DND-41 (cell line): Measurements from ENCODE around the gene CD72.

Source experiments
- ATAC-seq: fragments of 200-7000 bp; cut with Tn5 transposase; 3 replicates; pipeline ENCODE4 v1.9.1; 2021; ENCODE audit warnings: low read depth; ENCODE audit not compliant: insufficient read depth
- DNase-seq: peaks from one replicate; pipeline ENCODE4 v3.0.0-alpha.2; 2020
- H2AFZ ChIP-seq: 2 replicates; pipeline ENCODE4 v1.6.0; 2012; ENCODE audit warnings: low read depth, low read length
- H3K27ac ChIP-seq: 2 replicates; pipeline ENCODE4 v1.5.1; 2012; ENCODE audit warnings: low read length, inconsistent platforms
- H3K27me3 ChIP-seq: fragments of 200-600 bp; sonication (generic); 2 replicates; pipeline ENCODE4 v1.6.0; 2012; ENCODE audit warnings: low read length, mild to moderate bottlenecking, inconsistent platforms; ENCODE audit not compliant: insufficient read depth, poor library complexity
- H3K36me3 ChIP-seq: 2 replicates; pipeline ENCODE4 v1.5.1; 2012; ENCODE audit warnings: low read length, inconsistent platforms; ENCODE audit not compliant: insufficient read depth
- H3K4me1 ChIP-seq: 2 replicates; pipeline ENCODE4 v1.5.1; 2012; ENCODE audit warnings: mild to moderate bottlenecking, low read length; ENCODE audit not compliant: insufficient read depth
- H3K4me2 ChIP-seq: 2 replicates; pipeline ENCODE4 v1.6.0; 2012; ENCODE audit warnings: mild to moderate bottlenecking, moderate library complexity, low read length, inconsistent platforms; ENCODE audit not compliant: insufficient read depth
- H3K4me3 ChIP-seq, 2 experiments: fragments of 200-600 bp in 1 of 2; shearing (Covaris generic) in 1 of 2; 2 replicates each; pipeline ENCODE4 v1.5.1; 2012 to 2016; ENCODE audit warnings: inconsistent platforms in 2 of 2, low read length in 2 of 2, mild to moderate bottlenecking in 2 of 2, low read depth in 1 of 2, moderate library complexity in 1 of 2
- H3K79me2 ChIP-seq: 2 replicates; pipeline ENCODE4 v1.6.0; 2012; ENCODE audit warnings: low read length, inconsistent platforms; ENCODE audit not compliant: insufficient read depth
- H3K9ac ChIP-seq: 2 replicates; pipeline ENCODE4 v1.6.0; 2012; ENCODE audit warnings: low read depth, mild to moderate bottlenecking, inconsistent platforms, low read length, moderate library complexity
- H3K9me3 ChIP-seq: 2 replicates; pipeline ENCODE4 v1.5.1; 2012; ENCODE audit warnings: low read length, moderate library complexity, mild to moderate bottlenecking, inconsistent platforms; ENCODE audit not compliant: insufficient read depth, severe bottlenecking
- H4K20me1 ChIP-seq: 2 replicates; pipeline ENCODE4 v1.6.0; 2012; ENCODE audit warnings: low read length; ENCODE audit not compliant: insufficient read depth
- EZH2 ChIP-seq: IDR thresholded peaks from 3 replicates; pipeline ENCODE4 v1.6.1; 2012; ENCODE audit warnings: borderline replicate concordance, low read depth, mild to moderate bottlenecking, moderate library complexity, low read length, inconsistent platforms; ENCODE audit not compliant: severe bottlenecking
- TF ChIP-seq, protein P1 (sequence below): IDR thresholded peaks from 2 replicates; pipeline ENCODE4 v1.5.1; 2012; ENCODE audit warnings: borderline replicate concordance, low read length, moderate library complexity, mild to moderate bottlenecking; ENCODE audit not compliant: poor library complexity, severe bottlenecking; ENCODE audit errors: extremely low read depth

CD72 gene

DNA sequence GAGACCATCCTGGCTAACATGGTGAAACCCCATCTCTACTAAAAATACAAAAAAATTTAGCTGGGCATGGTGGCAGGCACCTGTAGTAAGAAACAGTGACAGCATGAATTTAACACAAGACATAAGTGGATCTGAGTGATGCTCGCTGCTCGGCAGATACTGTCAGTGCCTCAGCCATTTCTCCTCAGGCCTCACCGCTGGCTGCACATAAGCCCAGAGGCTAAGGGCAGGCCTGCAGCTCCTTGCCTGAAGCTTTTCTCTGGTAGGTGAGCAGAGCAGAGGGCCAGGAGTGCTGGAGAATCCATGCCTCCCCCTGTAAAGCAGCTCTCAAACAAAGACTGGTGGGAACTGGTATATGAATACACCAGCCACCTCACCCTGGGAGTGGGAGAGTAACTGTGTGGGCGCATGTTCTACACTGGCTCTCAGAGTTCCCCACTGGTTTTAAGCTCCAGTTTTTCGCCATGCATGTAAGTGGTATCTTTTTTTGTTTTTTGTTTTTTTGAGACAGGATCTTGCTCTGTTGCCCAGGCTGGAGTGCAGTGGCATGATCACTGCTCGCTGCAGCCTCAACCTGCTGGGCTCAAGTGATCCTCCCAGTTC is 10.3 kb upstream of the CD72 start:
- Histone ChIP-seq H4K20me1 (no peaks in the 10 kb centered on the region), H2AFZ (no peak overlapping the region), H3K27ac (no peak overlapping the region), H3K36me3 (no peaks in the 10 kb centered on the region), H3K79me2 (no peaks in the 10 kb centered on the region), H3K4me1 (peaks cover 6% of the 10 kb centered on the region; the same call in 1 of the 2 replicates), H3K4me3 (no peak overlapping the region), H3K9me3 (no peaks in the 10 kb centered on the region), H3K9ac (no peak overlapping the region), H3K27me3 (no peaks in the 10 kb centered on the region), H3K4me2 (no peak overlapping the region)
- DNase-seq (no peak), ATAC-seq (peak; percentile 19; the same call in 1 of the 3 replicates)
- TF ChIP-seq, protein P1, sequence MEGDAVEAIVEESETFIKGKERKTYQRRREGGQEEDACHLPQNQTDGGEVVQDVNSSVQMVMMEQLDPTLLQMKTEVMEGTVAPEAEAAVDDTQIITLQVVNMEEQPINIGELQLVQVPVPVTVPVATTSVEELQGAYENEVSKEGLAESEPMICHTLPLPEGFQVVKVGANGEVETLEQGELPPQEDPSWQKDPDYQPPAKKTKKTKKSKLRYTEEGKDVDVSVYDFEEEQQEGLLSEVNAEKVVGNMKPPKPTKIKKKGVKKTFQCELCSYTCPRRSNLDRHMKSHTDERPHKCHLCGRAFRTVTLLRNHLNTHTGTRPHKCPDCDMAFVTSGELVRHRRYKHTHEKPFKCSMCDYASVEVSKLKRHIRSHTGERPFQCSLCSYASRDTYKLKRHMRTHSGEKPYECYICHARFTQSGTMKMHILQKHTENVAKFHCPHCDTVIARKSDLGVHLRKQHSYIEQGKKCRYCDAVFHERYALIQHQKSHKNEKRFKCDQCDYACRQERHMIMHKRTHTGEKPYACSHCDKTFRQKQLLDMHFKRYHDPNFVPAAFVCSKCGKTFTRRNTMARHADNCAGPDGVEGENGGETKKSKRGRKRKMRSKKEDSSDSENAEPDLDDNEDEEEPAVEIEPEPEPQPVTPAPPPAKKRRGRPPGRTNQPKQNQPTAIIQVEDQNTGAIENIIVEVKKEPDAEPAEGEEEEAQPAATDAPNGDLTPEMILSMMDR: no peak
- no peak for TF ChIP-seq EZH2

DNA sequence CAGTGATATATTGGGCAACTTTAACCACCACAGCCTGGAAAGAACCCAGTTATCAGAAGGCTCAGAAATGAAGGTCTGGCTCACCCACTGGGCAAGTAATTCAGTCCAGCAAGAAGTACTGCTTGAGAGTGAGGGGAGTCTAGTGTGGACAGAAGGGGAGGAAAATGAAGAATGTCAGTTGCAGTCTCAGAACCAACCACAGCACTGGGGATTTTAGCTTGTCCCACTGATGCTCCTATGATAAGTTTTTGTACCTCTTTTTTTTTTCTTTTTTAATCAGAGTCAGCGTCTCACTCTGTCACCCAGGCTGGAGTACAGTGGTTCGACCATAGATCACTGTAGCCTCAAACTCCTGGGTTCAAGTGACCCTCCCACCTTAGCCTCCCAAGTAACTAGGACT is 9.4 kb upstream of the CD72 start:
- Histone ChIP-seq H3K27ac (no peak overlapping the region), H3K4me1 (peaks cover 6% of the 10 kb centered on the region; the same call in 1 of the 2 replicates), H3K4me3 (no peak overlapping the region), H3K4me2 (no peak overlapping the region), H3K9ac (no peak overlapping the region), H2AFZ (no peak overlapping the region), H3K27me3 (no peaks in the 10 kb centered on the region), H3K9me3 (no peaks in the 10 kb centered on the region), H4K20me1 (no peaks in the 10 kb centered on the region), H3K36me3 (no peaks in the 10 kb centered on the region), H3K79me2 (no peaks in the 10 kb centered on the region)
- no peak for TF ChIP-seq EZH2
- ATAC-seq: no peak
- DNase-seq: no peak

DNA sequence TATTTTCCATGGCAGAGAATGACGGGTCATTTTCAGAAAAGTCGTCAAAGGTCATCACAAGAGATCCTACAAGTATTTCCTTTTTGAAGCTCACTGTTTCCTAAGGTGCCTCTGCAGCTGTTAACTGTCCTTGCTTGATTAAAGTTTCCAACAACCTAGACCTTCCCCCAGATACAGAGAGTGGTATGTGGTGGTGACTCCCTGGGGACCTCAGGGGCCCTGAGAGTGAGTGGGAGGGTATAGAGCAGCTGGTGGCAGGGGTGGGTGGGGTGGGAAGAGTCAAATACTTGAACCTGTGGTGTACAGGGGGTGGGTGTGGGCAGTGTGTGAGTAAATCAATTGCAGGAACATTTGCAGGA is 1.6 kb upstream of the CD72 start:
- no peak overlapping the region for H2AFZ ChIP-seq
- H3K4me2 ChIP-seq: peak overlapping the region; percentile 71
- no peaks in the 10 kb centered on the region for H4K20me1 ChIP-seq
- DNase-seq (peak; percentile 89), ATAC-seq (peak; percentile 75)
- peaks cover 19% of the 10 kb centered on the region for H3K79me2 ChIP-seq
- no peaks in the 10 kb centered on the region for H3K27me3 ChIP-seq
- peak overlapping the region in 1 of 2 experiments; percentile 17; a peak in 1 of 4 replicates for H3K4me3 ChIP-seq
- no peaks in the 10 kb centered on the region; the same call in 1 of the 2 replicates for H3K36me3 ChIP-seq
- peak overlapping the region; percentile 70 for H3K9ac ChIP-seq
- H3K9me3 ChIP-seq: no peaks in the 10 kb centered on the region
- TF ChIP-seq, protein P1: no peak
- no peak for TF ChIP-seq EZH2
- H3K4me1 ChIP-seq: peaks cover 77% of the 10 kb centered on the region
- peak overlapping the region; percentile 99 for H3K27ac ChIP-seq

DNA sequence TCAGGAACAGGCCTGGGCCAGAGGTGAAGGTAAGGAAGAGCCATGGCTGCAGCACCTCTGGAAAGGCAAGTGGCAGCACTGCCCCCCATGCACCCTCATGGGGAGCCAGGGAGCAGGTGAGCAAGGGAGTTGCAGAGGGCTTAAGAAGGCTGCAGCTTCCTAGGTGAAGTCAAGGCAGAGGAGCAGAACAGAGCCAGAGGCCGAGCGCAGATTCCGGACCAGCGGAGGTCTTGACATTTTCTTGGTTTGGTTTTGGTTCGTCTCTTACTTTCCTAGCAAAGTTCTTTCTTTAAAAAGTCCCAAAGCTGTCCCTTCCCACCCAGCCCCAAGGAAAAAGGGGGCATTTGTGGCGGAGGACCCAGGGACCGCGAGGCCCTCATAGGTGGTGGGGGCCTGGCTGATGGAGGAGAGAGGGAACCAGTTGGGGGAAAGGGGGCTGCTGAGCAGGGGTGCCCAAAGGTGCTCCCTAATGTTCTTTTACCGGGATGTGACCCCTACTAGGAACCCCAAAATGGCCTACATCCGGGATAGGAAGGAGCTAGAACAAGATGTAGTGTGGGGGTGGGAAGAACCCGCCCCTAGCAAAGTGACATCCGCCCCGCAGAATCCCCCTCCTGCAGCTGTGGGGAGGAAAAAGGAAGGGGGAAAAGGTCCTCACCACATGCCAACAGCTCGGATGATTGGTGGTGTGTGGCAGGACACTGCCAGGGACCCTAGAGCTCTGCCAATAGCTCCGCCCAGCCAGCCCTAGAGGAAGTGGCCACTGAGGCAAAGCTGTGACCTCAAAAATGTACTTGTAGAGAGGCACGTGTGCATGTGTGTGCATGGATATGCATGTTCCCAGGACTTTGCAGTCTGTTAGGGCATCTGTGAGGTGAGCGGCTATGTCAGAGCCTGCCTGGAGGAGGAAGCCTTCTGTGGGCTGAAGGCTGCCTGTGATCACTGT is 914 bp upstream of the CD72 start:
- no peaks in the 10 kb centered on the region for H3K9me3 ChIP-seq
- no peaks in the 10 kb centered on the region for H4K20me1 ChIP-seq
- peak; percentile 94 for DNase-seq
- peak overlapping the region in 1 of 2 experiments; percentile 54; a peak in 2 of 4 replicates for H3K4me3 ChIP-seq
- TF ChIP-seq EZH2: no peak
- TF ChIP-seq, protein P1: no peak
- ATAC-seq: peak; percentile 86
- peaks cover 78% of the 10 kb centered on the region for H3K4me1 ChIP-seq
- peak overlapping the region; percentile 71 for H3K4me2 ChIP-seq
- peak overlapping the region; percentile 99 for H3K27ac ChIP-seq
- no peaks in the 10 kb centered on the region for H3K27me3 ChIP-seq
- H2AFZ ChIP-seq: peak overlapping the region; percentile 29; the same call in 1 of the 2 replicates
- peaks cover 4% of the 10 kb centered on the region; the same call in 1 of the 2 replicates for H3K36me3 ChIP-seq
- H3K9ac ChIP-seq: peak overlapping the region; percentile 70
- peaks cover 19% of the 10 kb centered on the region for H3K79me2 ChIP-seq
